HG02623 (cell line): Measurements from ENCODE around the gene COG5.
"Not testable (repeated sequence)": the region's sequence is repeated elsewhere in the genome, so short reads cannot be mapped to it uniquely, and the experiment has no call there.

ENCODE experiments used
- ATAC-seq: cut with Tn5 transposase; IDR thresholded peaks from one replicate; pipeline ENCODE4 v1.9.1; 2021; ENCODE audit warnings: moderate library complexity; ENCODE audit not compliant: unreplicated experiment

Gene COG5

DNA sequence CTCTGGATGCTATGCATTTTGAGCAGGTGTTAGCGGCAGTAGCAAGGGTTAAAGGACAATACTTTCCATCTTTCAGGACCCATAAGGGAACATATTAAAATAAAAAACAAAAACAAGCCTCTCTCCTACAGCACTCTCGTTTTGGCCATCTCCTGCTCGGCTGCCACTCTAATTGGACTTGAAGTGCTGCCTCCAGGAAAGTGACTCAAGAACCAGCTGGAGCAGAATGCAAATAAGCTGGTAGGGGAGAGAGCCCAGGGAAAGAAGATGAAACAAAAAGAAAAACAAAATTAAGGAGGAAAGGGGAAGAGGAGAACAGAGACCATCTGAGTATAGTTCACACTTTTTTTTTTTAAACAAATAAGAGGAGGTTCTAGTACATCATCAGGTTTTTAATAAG lies 329.3 kb downstream of the COG5 start:
- no peak for ATAC-seq

DNA sequence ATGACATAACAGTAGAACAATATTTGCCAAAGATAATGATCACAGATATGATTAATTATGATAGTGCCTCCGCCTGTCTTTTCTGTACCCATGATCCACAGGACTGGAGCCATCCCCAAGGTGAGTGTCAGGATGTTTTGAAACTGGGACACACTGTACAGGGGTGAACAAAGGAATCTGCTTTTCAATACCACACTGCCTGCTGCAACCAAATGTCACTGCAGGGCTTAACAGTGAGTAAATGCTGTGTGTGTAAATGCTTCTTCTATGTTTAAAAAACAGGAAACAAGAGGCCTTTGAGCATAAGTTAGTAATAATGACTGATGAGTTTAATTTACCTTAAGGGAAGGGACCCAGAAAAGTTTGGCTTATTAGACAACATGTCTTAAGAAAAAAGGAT lies 329.7 kb downstream of the COG5 start:
- ATAC-seq, result no peak

DNA sequence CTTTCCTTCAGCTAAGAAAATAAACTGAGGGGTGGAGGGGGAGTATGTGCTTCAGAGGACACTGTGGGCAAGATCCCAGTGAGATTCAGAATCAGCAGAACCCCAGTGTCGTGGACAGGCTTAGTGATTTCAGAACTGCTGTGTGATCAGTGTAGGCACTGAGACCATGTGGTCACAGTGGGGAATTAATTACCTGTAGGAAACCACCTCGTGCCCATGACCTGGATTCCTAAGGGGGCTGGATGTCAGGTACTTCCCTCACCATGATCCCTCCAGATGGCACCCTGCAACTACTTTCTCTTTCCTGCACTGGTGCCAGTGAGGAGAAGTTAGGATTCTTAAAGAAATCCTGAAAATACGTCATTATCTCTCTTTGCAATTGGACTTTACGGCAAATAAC lies 330.5 kb downstream of the COG5 start:
- no peak for ATAC-seq

DNA sequence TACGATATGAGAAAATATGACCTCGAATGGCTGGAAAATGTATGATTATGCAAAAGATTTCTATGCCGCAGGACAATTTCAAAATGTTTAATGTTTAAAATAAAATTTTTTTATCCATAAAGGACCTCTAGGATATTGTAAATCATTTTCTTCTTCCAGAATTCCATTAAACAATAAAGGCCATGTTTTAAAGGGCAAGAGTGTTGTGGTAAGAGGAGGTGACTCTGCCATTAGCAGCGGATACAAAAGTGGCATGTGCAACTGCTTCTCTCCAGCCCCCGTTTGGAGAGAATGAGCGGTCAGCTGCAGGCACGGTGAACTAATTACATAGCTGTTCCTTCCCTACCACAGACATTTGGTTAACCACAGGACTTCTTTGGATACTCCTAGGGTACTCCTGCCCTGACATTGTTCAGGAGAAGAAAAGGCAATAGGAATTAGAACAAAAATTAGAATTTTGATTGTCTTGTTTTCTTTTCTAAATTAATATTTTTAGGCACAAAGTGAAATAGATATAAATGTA lies 331.1 kb downstream of the COG5 start:
- ATAC-seq, result no peak

DNA sequence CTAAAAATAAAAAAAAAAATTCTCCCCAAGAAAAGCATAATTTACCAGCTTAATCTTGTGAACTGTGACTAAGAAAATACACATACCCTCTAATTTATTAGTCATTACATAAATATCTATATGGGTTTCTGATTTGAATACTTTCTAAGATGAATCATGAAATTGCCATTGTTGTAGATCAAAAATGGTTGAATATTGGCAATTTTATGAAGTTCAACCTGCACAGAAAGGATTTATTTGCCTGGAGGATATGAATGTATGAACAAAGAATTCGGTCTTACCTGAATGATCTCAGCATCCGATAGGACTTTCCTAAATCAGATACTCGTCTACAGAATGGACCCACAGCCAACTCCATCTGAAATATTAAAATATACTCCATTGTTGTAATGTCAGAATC lies 333.4 kb downstream of the COG5 start:
- ATAC-seq, result no peak

DNA sequence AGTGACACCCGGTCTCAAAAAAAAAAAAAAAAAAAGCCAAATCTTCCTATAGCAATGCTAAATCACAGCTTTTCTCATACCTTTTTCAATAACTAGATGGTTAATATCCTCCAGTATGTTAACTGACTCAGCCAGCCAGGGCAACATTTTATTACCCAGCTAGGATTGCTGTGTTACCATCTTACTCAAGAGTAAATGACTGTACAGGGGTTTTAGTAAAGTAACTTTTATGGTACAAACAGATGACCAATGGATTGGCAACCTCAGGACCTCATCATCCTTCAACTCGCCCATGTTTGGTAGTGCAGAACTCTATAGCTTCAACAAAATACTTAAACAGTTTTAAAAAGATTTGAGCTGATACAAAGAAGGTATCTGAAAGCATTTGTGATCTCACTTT lies 335.4 kb downstream of the COG5 start:
- no peak for ATAC-seq

DNA sequence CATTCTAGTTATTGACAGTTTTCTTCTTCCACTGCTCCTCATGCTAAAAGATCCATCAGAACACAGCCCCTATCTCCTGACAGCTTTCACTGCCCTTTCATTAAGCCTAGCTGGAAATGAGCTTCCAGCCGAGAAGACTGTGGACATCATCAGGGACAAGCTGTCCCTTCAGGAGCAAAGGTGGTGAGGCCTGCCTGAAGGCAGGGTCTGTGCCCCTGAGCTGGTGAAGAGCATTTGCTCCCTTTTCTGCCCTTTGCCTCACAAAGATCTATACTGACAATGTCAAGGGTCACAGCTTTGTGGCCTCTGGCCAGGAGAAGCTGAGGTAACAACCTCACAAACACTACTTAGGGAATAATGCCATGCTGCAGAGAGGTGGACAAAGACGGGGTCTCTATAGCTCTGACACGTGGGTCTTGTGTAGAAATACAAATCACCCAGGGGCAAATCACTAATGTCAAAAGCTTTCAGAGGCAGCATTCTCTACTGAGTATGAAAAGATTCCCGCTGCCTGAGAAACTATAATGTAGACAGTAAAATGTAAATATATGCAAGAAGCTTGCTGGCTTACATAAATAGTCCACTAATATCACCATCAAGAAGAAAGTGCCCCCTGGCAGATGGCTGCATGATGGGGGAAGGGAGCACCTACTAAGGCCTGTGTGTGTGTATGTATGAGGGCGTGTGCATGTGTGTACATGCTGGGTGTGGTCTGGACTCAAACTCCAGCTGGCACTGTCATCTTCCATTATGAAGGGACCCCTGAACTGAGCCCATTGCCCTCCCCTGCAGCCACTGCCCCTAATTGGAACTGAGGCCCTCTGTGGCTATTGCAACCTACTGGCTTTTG lies 339.1 kb downstream of the COG5 start:
- no peak for ATAC-seq

DNA sequence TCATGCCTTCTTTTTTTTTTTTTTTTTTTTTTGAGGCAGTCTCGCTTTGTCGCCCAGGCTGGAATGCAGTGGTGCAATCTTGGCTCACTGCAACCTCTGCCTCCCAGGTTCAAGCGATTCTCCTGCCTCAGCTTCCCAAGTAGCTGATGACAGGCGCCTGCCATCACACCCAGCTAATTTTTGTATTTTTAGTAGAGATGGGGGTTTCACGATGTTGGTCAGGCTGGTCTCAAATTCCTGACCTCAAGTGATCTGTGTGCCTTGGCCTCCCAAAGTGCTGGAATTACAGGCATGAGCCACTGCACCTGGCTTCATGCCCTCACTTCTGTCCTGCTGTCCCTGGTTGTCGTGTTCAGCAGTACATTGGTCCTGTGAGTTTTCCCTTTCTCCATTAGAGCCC lies 342.9 kb downstream of the COG5 start:
- ATAC-seq, result not testable (repeated sequence)

DNA sequence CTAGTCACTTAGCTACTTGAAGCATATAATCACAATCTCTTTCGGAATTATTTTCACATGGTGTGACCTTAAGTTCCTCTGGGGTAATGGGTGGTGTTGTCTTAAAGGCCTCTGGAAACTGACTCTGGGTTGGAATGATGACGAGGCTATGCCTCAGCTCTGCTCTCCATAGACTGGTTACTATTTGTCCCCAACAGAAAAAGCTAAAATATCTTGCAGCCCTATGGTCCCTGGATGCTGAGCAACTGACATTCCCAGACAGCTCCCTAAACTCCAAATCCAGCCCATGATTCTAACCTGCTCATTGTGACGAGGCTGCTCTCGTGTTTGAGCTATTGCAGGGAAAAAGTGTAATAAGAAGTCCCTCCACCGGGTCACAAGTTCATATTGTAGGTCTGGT lies 343.4 kb downstream of the COG5 start:
- no peak for ATAC-seq

DNA sequence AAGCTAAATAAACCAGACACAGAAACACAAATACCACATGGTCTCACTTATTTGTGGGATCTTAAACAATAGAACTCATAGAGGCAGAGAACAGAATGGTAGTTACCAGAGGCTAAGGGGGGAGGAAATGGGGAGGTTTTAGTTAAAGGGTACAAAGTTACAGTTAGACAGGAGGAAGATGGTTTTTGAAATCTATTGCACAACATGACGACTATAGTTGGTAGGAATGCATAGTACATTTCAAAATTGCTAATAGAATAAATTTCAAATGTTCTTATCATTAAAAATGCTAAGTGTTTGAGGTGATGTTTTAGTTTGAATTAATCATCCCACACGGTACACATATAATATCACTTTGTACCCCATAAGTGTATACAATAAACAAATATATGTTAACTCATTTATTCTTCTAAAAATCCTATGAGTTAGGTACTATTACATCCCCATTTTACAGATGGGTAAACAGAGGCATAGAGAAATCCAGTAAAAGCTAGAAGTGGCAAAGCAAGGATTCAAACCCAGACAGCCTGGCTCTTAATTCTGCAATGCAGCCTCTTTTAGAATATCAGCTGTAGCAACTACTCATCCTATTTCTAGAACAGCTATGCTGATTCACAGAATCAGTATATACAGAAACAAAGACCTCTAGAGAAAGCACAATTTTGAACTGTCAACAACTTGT lies 344.0 kb downstream of the COG5 start:
- ATAC-seq, result no peak

DNA sequence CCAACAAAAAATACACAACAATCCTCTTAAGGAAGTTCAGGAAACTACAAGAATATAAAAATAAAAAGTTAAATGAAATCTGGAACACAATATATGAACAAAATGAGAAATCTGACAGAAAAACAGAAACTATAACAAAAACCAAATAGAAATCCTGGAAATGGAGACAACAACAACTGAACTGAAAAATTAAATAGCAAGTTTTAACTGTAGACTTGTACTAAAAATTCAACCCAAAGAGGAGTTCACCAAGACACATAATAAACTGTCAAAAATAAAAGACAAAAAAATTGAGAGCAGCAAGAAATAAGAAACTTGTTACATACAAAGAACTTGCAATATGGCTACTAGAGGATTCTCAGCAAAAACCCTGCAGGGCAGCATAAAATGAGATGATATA lies 349.8 kb downstream of the COG5 start:
- no peak for ATAC-seq

DNA sequence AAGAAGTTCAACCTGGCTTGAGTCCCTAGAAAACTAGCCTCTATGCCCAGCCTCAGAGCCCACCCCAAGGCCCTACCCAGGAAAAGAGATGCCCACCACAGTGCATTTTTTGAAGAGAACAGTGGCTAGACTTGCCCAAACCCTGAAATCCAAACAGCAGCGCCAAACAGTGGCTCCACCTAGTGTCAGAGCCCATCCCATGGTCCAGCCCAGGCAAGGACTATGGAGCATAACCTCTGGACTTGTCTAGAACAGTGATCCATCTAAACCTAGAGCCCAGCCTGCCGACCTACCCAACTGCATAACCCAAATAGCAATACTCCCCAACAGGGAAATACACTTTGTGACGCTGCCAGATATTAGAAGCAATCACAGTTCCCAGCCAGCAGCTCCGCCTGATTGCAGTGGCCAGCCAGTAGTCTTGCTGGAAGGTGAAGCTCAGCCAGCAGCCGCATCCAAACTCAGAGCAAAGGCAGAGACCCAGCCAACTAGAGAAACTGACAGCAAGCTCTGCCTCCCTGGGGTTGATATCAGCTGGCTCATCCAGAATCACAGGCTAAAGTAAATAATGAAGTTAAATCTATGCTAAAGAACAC lies 350.4 kb downstream of the COG5 start:
- no peak for ATAC-seq

DNA sequence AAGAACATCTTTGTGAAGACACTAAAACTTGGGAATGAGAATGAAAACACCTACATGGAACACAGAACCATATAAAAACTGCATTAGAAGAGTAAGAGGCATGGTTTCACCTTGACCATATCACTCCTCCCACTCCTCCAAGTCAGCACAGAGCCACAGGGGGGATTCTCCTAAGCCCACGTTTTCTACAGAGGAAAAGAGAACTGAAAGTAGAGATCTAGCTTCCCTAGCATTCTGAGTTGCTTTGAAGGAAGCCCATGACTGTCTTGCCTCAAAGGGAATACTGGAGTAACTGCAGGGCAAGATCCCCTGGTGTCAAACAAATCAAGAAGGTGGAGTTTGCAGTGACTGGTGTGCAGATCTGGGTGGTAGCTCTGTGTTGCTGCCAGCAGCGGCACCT lies 351.0 kb downstream of the COG5 start:
- no peak for ATAC-seq

DNA sequence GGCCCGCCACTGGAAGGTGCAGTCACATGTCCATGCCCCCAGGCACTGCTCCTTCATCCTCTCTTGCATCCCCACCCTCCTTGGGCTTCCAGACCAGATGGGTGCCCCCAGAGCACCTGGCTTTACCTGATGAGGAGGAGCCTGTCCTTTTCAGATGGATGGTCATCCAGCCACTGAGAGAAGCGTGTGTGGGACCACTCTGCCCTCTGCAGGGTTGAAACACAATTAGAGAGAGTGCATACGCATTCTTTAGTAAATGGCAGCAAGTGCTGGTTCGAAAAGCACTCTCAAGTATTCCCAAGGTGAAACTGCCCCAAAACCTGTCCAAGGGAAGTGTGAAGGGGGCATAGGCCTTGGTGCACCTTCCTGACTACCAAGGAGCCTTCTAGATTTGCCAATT lies 353.3 kb downstream of the COG5 start:
- no peak for ATAC-seq

DNA sequence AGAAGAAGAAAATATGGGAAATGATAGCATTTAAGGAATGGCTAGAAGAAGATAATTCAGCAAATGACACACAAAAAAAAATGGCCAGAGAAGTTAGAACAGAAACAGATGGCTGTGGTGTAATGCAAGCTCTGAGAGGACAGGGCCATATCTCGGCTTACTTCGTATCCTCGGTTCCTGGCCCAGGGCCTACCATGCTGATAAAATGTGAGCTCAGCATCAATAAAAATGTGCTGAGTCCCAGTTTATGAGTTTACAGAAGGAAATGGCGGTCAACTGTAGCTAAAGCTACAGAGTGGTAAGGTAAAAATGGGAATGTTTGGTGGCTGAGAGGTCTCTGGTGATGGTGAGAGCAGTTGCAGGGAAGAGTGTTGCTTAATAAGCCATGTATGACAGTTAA lies 354.2 kb downstream of the COG5 start:
- ATAC-seq, result no peak

DNA sequence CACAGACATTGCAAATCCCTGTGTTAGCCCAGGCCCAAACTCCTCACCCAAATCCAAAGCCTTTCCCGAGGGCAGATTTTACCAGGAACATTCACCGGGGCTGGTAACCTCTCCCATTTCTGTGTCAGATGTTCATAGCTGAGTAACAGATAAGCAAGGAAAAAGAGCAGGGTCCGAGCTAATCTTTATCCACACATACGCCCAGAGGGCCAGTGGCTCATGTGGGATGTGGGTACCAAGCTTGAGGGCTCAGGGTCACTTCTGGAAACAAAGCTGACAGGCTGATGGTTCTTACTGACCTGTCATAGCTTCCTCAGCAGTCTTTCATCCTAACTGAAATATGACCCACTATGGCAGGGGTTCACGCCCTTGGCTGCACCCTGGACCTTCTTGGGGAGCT lies 355.2 kb downstream of the COG5 start:
- ATAC-seq, result no peak

DNA sequence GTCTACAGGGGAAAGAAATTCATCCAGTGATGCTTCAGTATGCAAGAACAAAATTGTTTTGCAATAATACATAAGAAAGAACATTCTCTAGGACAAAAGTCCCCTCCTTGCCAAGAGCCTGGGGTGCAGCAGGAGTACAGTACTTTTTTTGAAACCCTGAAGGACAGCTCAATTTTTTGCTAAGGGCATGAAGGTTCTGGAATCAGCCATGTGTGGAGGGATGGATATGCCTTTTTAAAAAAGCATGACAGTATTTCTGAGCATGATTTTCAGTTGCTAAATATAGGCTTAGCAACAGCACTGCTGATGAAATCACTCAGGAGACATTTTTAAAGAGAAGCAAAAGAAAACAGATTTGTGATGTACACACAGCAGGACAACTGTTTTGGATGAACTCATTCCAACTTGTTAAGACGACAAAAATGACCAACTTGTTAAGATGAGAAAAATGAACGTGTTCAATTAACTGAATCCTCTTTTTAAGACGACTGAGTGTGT lies 355.6 kb downstream of the COG5 start:
- no peak for ATAC-seq

DNA sequence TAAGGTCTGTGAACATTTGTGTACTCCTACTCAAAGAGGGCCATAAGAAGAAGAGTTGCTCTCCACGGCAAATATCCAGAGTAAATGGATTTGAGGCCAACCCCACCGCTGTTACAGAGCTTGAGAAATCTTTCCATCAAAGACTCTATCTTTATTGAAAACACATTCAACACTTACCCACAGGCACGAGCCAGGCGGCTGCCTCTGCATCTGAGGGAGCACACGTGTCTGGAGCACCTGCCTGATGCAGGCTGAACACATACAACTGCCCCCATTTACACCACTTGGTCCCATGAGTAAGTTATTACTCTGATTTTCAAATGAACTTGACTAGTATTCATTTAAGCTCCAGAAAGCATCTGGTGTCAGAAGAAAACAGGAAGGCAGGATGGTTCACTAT lies 356.3 kb downstream of the COG5 start:
- no peak for ATAC-seq

DNA sequence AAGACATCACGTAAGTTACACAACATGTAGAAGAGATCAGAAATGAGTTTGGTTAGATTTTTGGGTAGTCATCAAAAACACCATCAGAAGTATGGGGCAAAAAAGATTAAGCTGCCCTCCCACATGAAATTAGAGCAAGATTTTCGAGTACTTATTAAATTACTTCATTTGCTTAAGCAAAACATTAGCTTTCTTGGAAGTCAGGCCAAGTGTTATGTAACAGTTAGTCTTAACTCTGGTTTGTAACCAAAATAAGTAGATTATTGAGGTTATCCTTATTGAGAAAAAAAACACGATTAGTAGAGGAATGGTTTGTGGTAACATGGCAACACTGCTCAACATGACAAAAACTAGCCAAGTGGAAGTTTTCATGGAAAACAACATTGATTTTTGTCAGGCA lies 357.0 kb downstream of the COG5 start:
- no peak for ATAC-seq

DNA sequence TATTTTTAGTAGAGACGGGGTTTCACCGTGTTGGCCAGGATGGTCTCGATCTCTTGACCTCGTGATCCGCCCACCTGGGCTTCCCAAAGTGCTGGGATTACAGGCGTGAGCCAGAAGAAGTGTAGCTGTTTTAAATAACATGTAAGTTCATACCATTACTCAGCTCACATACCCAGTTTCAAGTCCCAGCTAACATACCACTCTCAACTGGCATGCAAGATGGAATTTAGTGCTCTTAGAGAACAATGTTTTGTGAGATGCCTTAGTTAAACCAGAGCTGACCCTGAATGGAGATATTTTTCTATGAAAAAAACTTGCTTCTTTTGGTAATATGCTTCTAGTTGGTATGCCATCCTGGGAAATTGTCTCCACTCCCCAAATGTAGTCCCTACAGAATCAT lies 357.6 kb downstream of the COG5 start:
- ATAC-seq, result no peak

DNA sequence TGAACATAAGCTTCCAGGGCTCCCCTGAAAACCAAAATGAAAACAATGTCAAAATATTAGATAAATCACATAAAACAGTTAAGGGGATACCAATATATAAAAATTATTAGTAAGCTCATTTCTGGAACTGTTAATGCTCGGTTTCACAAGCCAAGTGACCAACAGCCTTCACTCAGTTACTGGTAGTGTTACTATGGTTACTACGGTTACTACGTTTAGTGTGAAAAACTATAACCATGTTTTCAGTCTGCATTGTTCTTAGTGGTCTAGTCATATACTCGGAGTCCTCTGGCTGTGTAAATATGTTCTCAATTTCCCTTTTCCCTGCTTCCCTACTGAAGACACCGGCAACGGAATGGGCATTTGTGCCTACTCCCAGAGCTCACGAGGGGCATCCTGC lies 360.1 kb downstream of the COG5 start:
- no peak for ATAC-seq
